ENCODE measurements around the gene IL34. TPM values are rescaled to one million over a fixed set of nuclear protein-coding genes. Genes with fewer than 3 reads are reported as not detected.

Gene IL34
- under 1 TPM in 1 of 2 experiments, not detected in 1; 0.36 TPM for total RNA-seq
- polyA plus RNA-seq = not detected
- 0 to 0.78 (median 0.47) reads per million in 6 experiments for total RNA-seq

DNA sequence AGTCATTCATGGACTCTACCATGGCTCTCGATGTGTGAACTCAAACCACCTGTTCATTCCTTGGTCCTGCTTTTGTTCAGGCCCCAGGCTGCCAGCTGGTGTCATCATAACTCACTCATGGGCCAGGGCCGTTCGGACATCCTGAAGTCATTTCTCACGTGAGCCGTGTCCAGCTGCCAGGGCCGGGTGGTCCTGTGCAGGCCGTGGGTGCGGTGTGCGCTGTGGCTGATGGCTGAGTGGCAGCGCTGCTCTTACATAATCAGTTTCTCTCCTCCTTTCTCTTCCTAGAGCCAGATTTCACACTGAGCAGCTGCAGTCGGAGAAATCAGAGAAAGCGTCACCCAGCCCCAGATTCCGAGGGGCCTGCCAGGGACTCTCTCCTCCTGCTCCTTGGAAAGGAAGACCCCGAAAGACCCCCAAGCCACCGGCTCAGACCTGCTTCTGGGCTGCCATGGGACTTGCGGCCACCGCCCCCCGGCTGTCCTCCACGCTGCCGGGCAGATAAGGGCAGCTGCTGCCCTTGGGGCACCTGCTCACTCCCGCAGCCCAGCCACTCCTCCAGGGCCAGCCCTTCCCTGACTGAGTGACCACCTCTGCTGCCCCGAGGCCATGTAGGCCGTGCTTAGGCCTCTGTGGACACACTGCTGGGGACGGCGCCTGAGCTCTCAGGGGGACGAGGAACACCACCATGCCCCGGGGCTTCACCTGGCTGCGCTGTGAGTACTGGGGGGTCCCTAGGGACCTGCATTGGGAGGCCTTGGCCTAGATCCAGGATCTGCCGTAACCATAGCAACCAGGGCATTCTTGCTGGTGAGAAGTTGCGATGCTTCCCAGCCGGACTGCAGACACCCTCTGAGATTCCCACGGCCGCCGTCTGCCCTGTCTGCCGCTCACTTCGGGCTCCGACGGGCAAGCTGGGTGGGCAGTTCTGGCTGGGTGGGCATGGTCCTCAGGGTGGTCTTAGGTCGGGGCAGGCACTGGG, at the start of gene IL34:
TSS of gene IL34 (plus strand) at position 300 of the 982 bp plus-strand sequence. CDS start at position 689, 389 bp downstream.
- POLR2A ChIA-PET = no interaction called here
- no peak for ATAC-seq
- peaks cover 0 to 7% (median 0%) of the 10 kb centered on the region in 5 donors for H3K27me3 Mint-ChIP-seq
- no peaks in the 10 kb centered on the region for H3K36me3 Mint-ChIP-seq
- H3K9me3 Mint-ChIP-seq = no peaks in the 10 kb centered on the region
- H3K27ac Mint-ChIP-seq = peak within 1 kb of the TSS in 1 of 10 donors; percentile 40
- H3K4me1 Mint-ChIP-seq = no peaks in the 10 kb centered on the region
- no peak within 1 kb of the TSS for H3K4me3 Mint-ChIP-seq
- DNase-seq = no peak

DNA sequence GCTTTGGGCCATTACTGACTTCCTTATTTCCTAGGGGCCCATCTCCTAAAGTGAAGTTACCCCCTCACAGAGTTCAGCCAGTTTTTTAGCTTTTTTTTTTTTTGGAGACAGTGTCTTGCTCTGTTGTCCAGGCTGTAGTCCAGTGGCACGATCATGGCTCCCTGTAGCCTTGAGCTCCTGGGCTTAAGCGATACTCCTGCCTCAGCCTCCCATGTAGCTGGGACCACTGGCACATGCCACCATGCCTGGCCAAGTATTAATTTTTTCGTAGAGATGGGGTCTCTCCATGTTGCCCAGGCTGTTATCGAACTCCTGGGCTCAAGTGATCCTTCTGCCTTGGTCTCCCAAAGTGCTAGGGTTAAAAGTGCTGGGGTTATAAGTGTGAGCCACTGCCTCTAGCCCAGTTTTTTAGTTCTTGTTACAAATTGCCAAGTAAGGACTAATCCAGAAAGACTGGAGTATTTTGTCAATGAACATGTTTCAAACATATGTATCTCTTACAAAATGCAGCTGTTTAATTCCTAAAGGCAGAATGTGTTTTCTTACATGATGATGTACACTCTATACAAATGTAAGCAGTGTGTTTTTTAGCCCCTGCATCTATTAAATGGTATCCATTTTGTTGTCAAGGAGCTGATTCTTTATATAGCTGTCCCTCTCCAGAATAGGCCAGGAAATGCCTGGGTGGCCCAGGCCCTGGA, 49.1 kb upstream of the IL34 start:
- H3K27ac Mint-ChIP-seq = no peak overlapping the region
- peaks cover 0 to 14% (median 5%) of the 10 kb centered on the region in 5 donors for H3K27me3 Mint-ChIP-seq
- ATAC-seq = no peak
- no peaks in the 10 kb centered on the region for H3K9me3 Mint-ChIP-seq
- no peak for DNase-seq
- no peaks in the 10 kb centered on the region for H3K36me3 Mint-ChIP-seq
- H3K4me3 Mint-ChIP-seq = no peak overlapping the region
- POLR2A ChIA-PET = no interaction called here
- no peaks in the 10 kb centered on the region for H3K4me1 Mint-ChIP-seq

DNA sequence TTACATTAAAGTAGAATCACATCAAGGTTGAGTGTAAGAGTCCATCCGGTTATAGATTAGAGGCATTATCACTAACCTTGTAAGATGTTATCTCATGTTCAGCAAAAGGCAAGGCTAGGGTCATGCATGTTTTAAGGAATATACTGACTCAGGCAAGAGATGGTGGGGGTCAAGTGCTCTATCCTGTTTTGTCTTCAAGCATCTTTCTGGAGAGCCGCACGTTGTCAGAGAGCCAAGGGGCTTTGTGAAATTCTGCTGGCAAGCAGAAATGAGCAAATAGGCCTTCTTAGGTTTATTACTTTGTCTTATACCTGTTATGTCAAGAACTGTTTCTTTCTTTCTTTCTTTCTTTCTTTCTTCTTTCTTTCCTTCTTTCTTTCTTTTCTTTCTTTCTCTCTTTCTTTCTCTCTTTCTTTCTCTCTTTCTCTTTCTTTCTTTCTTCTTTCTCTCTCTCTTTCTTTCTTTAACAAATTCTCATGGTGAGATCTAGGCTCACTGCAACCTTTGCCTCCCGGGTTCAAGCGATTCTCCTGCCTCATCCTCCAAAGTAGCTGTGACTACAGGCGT, 47.3 kb upstream of the IL34 start:
- POLR2A ChIA-PET = no interaction called here
- Mint-ChIP-seq H3K4me3 (no peak overlapping the region), H3K9me3 (no peaks in the 10 kb centered on the region), H3K27ac (peak overlapping the region in 2 of 10 donors; percentile 28 to 54), H3K36me3 (no peaks in the 10 kb centered on the region), H3K4me1 (no peaks in the 10 kb centered on the region), H3K27me3 (peaks cover 0 to 14% (median 5%) of the 10 kb centered on the region in 5 donors)
- DNase-seq (no peak), ATAC-seq (no peak)

DNA sequence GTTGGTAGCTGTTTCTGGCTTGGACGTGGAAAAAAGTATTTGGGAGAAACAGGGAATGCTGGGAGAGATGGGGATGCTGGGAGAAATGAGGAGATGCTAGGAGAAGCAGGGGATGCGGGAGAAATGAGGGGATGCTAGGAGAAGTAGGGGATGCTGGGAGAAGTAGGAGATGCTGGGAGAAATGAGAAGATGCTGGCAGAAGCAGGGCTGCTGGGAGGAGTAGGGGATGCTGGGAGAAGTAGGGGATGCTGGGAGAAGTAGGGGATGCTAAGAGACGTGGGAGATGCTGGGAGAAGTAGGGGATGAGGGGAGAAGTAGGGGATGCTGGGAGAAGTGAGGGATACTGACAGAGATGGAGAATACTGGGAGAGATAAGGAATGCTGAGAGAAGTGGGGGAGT, 45.6 kb upstream of the IL34 start:
- no peaks in the 10 kb centered on the region for H3K36me3 Mint-ChIP-seq
- H3K27me3 Mint-ChIP-seq = peaks cover 0 to 14% (median 5%) of the 10 kb centered on the region in 5 donors
- ATAC-seq (no peak), DNase-seq (no peak)
- peak overlapping the region in 1 of 10 donors; percentile 18 for H3K27ac Mint-ChIP-seq
- POLR2A ChIA-PET = no interaction called here
- no peaks in the 10 kb centered on the region for H3K9me3 Mint-ChIP-seq
- no peaks in the 10 kb centered on the region for H3K4me1 Mint-ChIP-seq
- no peak overlapping the region for H3K4me3 Mint-ChIP-seq

DNA sequence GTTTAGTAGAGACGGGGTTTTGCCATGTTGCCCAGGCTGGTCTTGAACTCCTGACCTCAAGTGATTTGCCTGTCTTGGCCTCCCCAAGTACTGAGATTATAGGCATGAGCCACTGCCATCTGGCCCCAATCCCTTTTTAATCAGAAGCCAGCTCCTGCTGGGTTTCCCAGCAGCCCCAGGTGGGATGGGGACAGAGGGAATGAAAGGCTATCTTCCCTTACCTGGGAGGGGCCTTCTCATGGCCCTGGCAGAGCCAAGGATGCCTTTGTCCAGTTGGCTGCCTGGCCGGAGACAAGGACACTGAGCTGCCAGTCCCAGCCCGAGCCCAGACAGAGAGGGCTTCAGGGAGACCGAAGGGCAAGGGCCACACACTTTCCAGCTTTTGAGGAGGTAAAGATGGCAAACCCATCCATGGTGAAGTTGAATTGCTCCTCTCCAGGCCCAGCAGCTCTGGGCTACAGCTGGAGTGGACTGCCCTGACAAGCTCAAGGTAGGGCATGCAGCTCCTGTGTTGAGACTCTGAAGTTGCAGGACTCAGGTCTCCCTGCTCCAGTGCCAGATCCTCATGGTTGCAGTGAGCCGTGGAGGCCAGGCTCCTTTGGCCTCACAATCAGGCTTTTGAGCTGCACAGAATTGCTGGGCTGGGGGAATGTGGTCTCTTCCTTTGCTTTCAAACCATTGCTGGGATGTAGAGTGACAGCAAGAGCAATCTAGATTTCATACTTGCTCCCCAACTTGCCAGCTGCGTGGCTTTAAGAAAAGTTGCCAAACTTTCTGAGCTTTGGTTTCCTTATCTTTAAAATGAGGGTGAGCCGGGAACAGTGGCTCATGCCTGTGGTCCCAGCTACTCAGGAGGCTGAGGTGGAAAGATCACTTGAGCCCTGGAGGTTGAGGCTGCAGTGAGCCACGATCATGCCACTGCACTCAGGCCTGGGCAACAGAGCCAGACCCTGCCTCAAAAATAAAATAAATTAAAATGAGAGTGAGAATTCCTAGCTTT, 44.5 kb upstream of the IL34 start:
- Mint-ChIP-seq H3K4me1 (no peaks in the 10 kb centered on the region), H3K36me3 (no peaks in the 10 kb centered on the region), H3K9me3 (no peaks in the 10 kb centered on the region), H3K27ac (peak overlapping the region in 1 of 10 donors; percentile 22), H3K4me3 (no peak overlapping the region), H3K27me3 (peaks cover 0 to 14% (median 5%) of the 10 kb centered on the region in 5 donors)
- ATAC-seq (no peak), DNase-seq (no peak)
- POLR2A ChIA-PET = no interaction called here

DNA sequence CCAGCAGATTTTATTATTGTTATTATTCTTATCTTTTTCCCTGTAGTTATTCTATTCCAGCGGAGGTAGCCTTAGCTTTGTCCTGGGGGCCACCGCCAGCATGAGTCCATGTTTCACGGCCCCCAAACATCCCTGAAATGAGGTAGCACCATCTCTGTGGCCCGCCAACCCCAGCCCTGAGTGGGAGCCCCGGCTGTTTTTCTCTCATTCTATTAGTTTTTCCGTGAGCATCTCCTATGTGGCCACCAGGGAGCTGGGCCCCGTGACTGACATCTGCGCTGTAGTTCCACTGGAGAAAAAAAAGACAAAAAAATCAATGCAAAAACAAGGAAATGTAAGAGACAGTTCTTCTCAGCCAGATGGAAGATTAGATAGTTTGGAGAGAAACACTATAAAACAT, 43.5 kb upstream of the IL34 start:
- no peaks in the 10 kb centered on the region for H3K36me3 Mint-ChIP-seq
- POLR2A ChIA-PET = interaction anchor here (0.7 kb wide), 1 partner anchor 41 kb away, joined by 3 read pairs; no protein-coding TSS in a partner anchor
- ATAC-seq (no peak), DNase-seq (no peak)
- H3K27ac Mint-ChIP-seq = no peak overlapping the region
- H3K9me3 Mint-ChIP-seq = no peaks in the 10 kb centered on the region
- H3K4me1 Mint-ChIP-seq = no peaks in the 10 kb centered on the region
- no peak overlapping the region for H3K4me3 Mint-ChIP-seq
- peaks cover 0 to 14% (median 5%) of the 10 kb centered on the region in 5 donors for H3K27me3 Mint-ChIP-seq

DNA sequence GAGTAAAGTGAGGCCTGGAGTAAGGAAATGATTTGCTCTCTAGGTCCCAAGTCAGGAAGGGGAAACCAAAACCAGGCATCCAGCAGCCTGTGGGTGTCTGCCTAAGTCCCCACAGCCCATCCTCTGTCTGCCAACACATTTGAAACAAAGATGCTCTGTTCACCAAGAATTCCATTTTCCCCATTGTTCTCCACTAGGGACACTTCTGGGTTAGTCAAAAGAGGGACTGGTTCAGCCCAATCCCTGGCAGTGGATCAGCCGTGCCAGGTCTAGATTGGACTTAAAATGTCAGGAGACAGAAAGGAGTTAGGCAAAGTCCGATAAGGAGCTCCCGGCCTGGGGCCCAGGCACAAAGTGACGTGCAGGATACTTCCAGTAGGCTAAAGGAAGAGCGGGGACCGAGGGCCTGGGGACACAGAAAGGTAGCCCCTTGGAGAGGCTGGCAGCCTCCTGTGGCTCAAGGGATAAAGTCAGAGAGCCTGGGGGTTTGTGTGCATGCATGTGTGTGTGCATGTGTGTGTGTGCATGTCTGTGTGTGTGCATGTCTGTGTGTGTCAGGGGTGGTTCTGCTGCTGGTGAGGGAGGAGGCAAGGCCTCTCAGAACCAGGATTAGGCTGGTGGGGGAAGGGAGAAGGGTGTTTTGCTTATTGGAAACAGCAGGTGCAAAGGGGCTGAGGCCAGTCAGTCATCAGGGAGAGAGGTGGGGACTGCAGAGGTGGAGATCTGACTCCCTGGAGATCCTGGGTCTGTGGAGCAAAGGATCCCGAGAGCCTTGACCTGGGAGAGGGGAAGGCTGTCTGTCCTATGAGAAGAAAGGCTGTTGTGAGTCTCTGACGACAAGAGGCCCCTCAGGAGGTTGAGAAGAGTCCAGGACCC, 41.7 kb upstream of the IL34 start:
- H3K9me3 Mint-ChIP-seq = no peaks in the 10 kb centered on the region
- no peaks in the 10 kb centered on the region for H3K4me1 Mint-ChIP-seq
- DNase-seq = no peak
- POLR2A ChIA-PET = no interaction called here
- H3K27ac Mint-ChIP-seq = peak overlapping the region in 2 of 10 donors; percentile 20 to 24
- no peak overlapping the region for H3K4me3 Mint-ChIP-seq
- H3K36me3 Mint-ChIP-seq = peaks cover 0 to 1% (median 0%) of the 10 kb centered on the region in 3 donors
- no peak for ATAC-seq
- H3K27me3 Mint-ChIP-seq = peaks cover 0 to 14% (median 5%) of the 10 kb centered on the region in 5 donors

DNA sequence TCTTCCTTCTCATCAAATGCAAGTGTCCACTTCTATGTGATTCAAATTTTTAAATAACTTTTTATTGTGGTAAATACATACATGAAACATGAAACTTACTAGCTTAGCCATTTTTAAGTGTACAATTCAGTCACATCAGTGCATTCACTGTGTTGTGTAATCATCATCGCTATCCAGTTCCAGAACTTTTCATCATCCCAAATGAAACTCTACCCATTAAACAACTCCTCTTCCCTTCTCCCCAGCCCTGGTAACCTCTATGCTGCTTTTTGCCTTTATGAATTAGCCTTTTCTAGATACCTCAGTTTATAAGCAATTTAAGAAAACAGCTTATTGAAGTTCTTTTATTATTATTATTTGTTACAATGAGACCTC, 41.1 kb upstream of the IL34 start:
- POLR2A ChIA-PET = no interaction called here
- no peaks in the 10 kb centered on the region for H3K4me1 Mint-ChIP-seq
- DNase-seq = no peak
- no peak for ATAC-seq
- H3K9me3 Mint-ChIP-seq = no peaks in the 10 kb centered on the region
- H3K27ac Mint-ChIP-seq = no peak overlapping the region
- peaks cover 0 to 1% (median 0%) of the 10 kb centered on the region in 3 donors for H3K36me3 Mint-ChIP-seq
- H3K27me3 Mint-ChIP-seq = peaks cover 0 to 9% (median 5%) of the 10 kb centered on the region in 5 donors
- no peak overlapping the region for H3K4me3 Mint-ChIP-seq

DNA sequence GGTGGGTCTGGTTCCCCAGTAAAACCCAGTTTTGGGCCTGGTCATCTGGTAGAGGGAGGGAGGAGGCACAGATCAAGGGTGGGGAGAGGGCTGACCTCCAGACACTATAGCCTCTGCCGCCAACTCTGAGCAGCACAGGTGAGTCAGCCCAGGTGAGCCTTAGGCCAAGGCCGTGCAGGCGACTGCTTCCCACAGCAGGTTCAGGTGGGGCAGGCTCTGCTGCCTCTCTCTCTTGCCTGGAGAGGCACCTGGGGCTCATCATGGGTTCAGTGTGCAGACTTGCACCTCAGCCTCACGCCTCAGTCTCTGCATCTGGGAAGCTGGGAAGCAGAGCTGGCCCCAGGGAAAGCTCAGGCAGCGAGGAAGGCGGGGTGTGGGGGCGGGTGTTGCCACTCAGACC, 37.8 kb upstream of the IL34 start:
- no peak for ATAC-seq
- no peak overlapping the region for H3K27ac Mint-ChIP-seq
- H3K36me3 Mint-ChIP-seq = peaks cover 0 to 1% (median 0%) of the 10 kb centered on the region in 3 donors

DNA sequence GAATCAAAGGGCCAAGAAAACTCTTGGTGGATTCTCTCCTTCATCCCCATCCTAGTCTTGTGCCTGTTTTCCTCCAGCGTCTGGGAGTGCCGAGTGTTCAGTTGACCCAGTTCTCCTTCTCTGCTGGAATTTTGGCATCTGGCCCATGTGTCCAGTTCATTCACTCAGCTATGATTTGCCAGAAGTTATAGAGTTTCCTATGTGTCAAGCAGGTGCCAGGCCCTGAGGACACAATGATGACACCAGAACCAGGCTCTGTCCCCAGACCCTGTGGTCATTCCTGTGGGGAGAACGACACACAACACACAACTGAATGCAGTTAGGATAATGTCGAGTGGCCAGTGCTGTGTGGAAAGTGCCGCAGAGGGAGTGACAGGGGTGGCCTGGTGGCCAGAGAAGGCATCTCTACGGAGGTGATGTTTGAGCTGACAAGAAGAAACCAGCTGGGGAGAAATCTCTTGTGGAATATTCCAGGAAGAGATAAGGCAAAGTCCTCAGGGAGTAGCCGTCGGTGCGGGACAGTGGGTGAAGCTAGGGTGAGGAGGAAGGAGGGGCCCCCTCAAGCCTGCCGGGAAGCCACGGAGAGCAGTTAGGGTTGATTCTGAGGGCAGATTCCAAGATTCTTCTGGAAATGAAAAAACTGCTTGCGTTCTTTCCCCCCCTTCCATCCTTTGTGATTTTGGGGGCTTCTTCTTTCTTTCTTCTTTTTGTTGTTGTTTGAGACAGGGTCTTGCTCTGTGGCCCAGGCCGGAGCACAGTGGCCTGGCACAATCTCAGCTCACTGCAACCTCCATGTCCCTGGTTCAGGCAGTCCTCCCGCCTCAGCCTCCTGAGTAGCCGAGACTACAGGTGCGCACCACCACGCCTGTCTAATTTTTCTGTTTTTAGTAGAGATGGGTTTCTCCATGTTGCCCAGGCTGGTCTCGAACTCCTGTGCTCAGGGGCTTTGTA, 35.8 kb upstream of the IL34 start:
- no peak overlapping the region for H3K27ac Mint-ChIP-seq
- ATAC-seq (no peak), DNase-seq (no peak)
- H3K4me3 Mint-ChIP-seq = no peak overlapping the region
- no peaks in the 10 kb centered on the region for H3K9me3 Mint-ChIP-seq
- POLR2A ChIA-PET = no interaction called here
- H3K36me3 Mint-ChIP-seq = peaks cover 0 to 1% (median 0%) of the 10 kb centered on the region in 3 donors
- H3K27me3 Mint-ChIP-seq = no peaks in the 10 kb centered on the region
- no peaks in the 10 kb centered on the region for H3K4me1 Mint-ChIP-seq

More for the DNA sequence above, 37.8 kb upstream of the IL34 start:
- no peak for DNase-seq
- Mint-ChIP-seq H3K4me3 (no peak overlapping the region), H3K4me1 (no peaks in the 10 kb centered on the region), H3K9me3 (no peaks in the 10 kb centered on the region), H3K27me3 (no peaks in the 10 kb centered on the region)
- POLR2A ChIA-PET = no interaction called here
